ENCODE results near the gene NPHP4. TPM values are rescaled to one million over a fixed set of nuclear protein-coding genes. Genes with fewer than 3 reads are reported as not detected.

Gene NPHP4
- total RNA-seq, 6 experiments from 2014 or later = 1.5 to 6.0 (median 2.0) TPM

DNA sequence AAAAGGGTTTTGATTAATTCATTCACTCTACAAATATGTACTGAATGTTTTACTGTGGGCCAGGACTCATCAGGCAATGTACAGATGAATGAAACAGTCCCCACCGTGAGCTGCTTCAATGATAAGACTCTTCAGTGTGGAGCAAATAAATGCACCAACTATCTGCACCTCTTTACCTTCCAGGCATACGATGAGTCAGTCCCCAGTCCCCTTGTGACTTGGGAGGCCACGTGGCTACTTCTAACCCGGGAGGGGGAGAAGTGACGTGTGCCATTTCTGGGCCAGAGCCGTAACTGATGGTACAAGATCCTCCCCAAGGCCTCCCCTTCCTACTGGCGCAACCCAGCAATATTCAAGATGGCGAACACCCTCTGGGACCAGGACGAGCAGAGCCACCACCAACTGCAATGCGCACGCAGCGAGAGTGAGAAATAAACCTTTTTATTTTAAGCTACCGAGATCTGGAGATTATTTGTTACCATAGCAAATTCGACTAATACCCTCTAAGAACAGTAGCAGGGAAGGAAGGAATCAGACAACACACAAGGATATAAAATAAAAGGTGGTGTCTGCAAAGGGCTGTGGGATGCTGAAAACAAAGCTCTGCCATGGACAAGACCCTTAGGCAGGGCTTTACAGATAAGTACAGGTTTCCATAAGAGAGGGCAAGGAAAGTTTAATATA, 74.5 kb downstream of the NPHP4 start:
- Histone ChIP-seq H3K4me1 (no peaks in the 10 kb centered on the region), H3K9me3 (no peaks in the 10 kb centered on the region), H3K4me3 (no peak overlapping the region), H3K27ac (no peak overlapping the region), H3K27me3 (no peaks in the 10 kb centered on the region), H3K36me3 (no peaks in the 10 kb centered on the region)
- intact Hi-C loops (cut with DNase I) = no loop called here
- WGBS (ENCODE audit: insufficient coverage, low coverage, low lambda C conversion rate, missing lambda C conversion rate) = 72% methylated on average over 12 of the region's 14 CpGs
- ATAC-seq (no peak), DNase-seq (peak in 1 of 3 donors; percentile 21)
- no peak for TF ChIP-seq POLR2A (IDR thresholded peaks at IDR 0.05)
- TF ChIP-seq, protein P1, sequence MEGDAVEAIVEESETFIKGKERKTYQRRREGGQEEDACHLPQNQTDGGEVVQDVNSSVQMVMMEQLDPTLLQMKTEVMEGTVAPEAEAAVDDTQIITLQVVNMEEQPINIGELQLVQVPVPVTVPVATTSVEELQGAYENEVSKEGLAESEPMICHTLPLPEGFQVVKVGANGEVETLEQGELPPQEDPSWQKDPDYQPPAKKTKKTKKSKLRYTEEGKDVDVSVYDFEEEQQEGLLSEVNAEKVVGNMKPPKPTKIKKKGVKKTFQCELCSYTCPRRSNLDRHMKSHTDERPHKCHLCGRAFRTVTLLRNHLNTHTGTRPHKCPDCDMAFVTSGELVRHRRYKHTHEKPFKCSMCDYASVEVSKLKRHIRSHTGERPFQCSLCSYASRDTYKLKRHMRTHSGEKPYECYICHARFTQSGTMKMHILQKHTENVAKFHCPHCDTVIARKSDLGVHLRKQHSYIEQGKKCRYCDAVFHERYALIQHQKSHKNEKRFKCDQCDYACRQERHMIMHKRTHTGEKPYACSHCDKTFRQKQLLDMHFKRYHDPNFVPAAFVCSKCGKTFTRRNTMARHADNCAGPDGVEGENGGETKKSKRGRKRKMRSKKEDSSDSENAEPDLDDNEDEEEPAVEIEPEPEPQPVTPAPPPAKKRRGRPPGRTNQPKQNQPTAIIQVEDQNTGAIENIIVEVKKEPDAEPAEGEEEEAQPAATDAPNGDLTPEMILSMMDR (IDR thresholded peaks at IDR 0.05) = no peak

DNA sequence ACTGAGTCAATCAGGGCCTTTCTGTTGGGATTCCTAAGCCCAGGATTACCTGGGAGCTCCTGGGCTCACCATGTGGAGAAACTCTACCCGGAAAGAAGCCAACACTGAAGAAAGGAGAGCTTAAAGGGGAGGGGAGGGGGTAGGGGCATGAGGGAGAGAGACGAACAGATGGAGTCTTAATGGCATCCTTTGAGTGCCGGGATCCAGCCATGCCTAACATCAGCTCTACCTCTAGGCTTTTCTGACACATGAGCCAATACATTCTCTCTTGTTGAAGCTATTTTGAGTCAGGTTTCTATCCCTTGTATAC, 75.0 kb downstream of the NPHP4 start:
- ATAC-seq (no peak), DNase-seq (no peak)
- no peaks in the 10 kb centered on the region for H3K36me3 ChIP-seq
- no peaks in the 10 kb centered on the region for H3K4me1 ChIP-seq
- H3K4me3 ChIP-seq = no peak overlapping the region
- no peaks in the 10 kb centered on the region for H3K27me3 ChIP-seq
- no peak for TF ChIP-seq POLR2A (IDR thresholded peaks at IDR 0.05)
- TF ChIP-seq, protein P1 (IDR thresholded peaks at IDR 0.05) = no peak
- intact Hi-C loops (cut with DNase I) = no loop called here
- no peak overlapping the region for H3K27ac ChIP-seq
- WGBS (ENCODE audit: insufficient coverage, low coverage, low lambda C conversion rate, missing lambda C conversion rate) = 77% methylated on average over 3 of the region's 3 CpGs
- H3K9me3 ChIP-seq = no peaks in the 10 kb centered on the region

DNA sequence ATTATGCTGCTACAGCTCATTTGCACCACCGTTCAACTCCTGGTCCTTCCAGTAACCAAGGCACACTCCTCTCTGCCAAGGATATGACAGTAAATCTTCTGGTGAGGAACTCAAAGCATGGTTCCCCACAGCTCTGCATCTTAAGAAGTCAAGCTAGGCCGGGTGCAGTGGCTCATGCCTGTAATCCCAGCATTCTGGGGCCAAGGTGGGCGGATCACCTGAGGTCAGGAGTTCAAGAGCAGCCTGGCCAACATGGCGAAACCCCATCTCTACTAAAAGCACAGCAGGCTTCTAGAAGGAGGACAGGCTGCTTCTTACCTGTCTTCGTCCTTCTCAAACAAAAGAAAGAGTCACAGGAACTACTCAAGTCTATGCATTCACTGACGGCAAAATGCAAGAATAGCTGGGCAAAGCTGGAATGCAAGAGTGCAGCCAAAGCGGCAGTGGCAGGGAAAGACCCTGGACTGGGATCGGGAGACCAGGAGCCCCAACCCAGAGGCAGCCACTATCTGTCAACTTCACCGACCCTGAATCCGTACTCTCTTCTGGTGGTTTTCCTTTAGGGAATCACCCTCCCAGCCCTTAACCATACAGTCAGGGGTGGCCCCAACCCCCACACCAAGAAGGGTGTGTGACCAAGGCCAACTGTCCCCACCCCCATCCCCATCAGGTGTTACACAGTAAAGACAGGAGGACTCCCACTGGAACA, 75.5 kb downstream of the NPHP4 start:
- ATAC-seq = no peak
- Histone ChIP-seq H3K9me3 (no peaks in the 10 kb centered on the region), H3K36me3 (no peaks in the 10 kb centered on the region), H3K4me1 (no peaks in the 10 kb centered on the region), H3K27ac (no peak overlapping the region), H3K27me3 (no peaks in the 10 kb centered on the region), H3K4me3 (no peak overlapping the region)
- 83% methylated on average over 3 of the region's 10 CpGs for WGBS (ENCODE audit: insufficient coverage, low coverage, low lambda C conversion rate, missing lambda C conversion rate)
- intact Hi-C loops (cut with DNase I) = no loop called here
- peak in 1 of 3 donors; percentile 21 for DNase-seq
- TF ChIP-seq, protein P1 (IDR thresholded peaks at IDR 0.05) = no peak
- TF ChIP-seq POLR2A (IDR thresholded peaks at IDR 0.05) = no peak

DNA sequence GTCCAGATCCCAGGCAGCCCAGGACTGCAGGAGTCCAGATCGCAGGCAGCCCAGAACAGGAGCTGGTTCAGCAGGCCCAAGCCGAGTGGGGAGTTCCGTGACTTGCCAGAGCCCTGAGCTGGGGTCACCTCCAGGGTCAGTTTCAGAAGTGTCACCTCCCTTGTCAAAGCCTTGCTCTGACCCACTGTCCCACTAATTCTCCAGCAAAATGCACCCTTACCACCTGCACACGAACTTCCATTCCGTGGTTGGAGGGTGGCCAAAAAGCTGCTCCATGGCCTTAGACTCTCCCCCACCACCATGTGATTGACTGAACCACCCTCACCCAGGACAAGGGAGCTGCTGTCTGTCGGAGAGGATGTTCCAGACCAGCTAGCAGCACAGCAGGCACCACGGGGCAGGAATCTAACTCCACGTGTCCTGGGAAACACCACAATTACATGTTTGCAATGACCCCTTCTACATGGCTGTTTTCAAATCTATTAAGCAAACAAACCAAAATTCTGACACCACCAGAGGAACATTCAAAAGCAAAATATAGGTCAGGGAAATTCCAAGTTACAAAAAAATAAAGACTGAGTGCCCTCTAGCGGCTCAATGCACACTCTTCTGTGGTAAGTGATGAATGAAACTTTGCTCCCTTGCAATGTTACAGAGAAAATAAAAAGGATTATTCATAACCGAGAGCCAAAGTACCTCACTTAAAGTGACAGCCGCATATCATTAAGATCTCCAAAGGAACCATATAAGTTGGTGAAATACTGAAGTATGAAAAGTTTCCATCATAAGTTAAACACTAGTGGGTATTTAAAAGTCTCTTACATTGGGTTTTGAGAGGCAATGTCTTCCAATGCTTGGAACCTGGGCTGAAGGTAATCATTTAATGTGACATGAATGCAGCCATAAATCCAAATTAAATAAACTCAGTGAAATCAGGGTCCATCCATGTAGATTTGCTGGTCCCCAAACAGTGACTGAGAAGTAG, 76.3 kb downstream of the NPHP4 start:
- TF ChIP-seq, protein P1 (IDR thresholded peaks at IDR 0.05) = peak; percentile 51 to 73 (median 66)
- TF ChIP-seq POLR2A (IDR thresholded peaks at IDR 0.05) = no peak
- DNase-seq (peak in 1 of 3 donors; percentile 36), ATAC-seq (peak; percentile 50 to 69 (median 66))
- H3K36me3 ChIP-seq = no peaks in the 10 kb centered on the region
- 15% methylated on average over 5 of the region's 11 CpGs for WGBS (ENCODE audit: insufficient coverage, low coverage, low lambda C conversion rate, missing lambda C conversion rate)
- H3K27me3 ChIP-seq = no peaks in the 10 kb centered on the region
- no peak overlapping the region for H3K27ac ChIP-seq
- H3K4me3 ChIP-seq = no peak overlapping the region
- H3K4me1 ChIP-seq = no peaks in the 10 kb centered on the region
- intact Hi-C loops (cut with DNase I) = no loop called here
- no peaks in the 10 kb centered on the region for H3K9me3 ChIP-seq

Data from right lobe of liver (tissue), 6 donors.